Loucy (cell line): ENCODE data around the gene MAP3K5.

Experiments
- CTCF ChIP-seq: fragments of 200-600 bp; sonication (generic); conservative IDR thresholded peaks from 2 replicates; pipeline ENCODE4 v1.5.1; 2014; ENCODE audit warnings: mild to moderate bottlenecking, antibody characterized with exemption, low read length
- EZH2phosphoT487 ChIP-seq: fragments of 200-600 bp; IDR thresholded peaks from 2 replicates; pipeline ENCODE4 v1.6.1; 2018; ENCODE audit warnings: antibody characterized with exemption, mild to moderate bottlenecking, moderate library complexity, borderline replicate concordance

- TF ChIP-seq CTCF, result no peak
- no peak for TF ChIP-seq EZH2phosphoT487
Observed at GRCh38 chr6:136528477-136528876, 263.8 kb downstream of the MAP3K5 start.
